ENCODE data around the gene IL23R. TPM values are rescaled to one million over a fixed set of nuclear protein-coding genes. Genes with fewer than 3 reads are reported as not detected.
A peak's percentile ranks its signal among the peaks of the same experiment; 100 is the strongest.
"Not testable (repeated sequence)": the region's sequence is repeated elsewhere in the genome, so short reads cannot be mapped to it uniquely, and the experiment has no call there.

IL23R gene
- polyA plus RNA-seq (ENCODE audit: insufficient read depth in 1 of 5, insufficient read length in 5 of 5, low replicate concordance in 1 of 5), result under 1 TPM in 4 of 5 donors, not detected in 1; 0.06 to 0.19 (median 0.08) TPM
- long read RNA-seq, donor 1, result 0 reads
- long read RNA-seq, donor 2, result 0 reads
- long read RNA-seq, donor 3, result 0 reads
- long read RNA-seq, donor 4, result 0 reads
- long read RNA-seq, donor 5, result 0 reads
- long read RNA-seq, donor 6, result 0 reads
- long read RNA-seq, donor 7, result 0 reads
- long read RNA-seq, donor 8, result 0 reads

GRCh38 chr1:67166196-67166595 is at the start of gene IL23R:
Gene IL23R, plus strand, starts transcription at chr1:67166454. Its CDS starts 1,667 bp downstream, at chr1:67168121.
- no peak for DNase-seq

DNA sequence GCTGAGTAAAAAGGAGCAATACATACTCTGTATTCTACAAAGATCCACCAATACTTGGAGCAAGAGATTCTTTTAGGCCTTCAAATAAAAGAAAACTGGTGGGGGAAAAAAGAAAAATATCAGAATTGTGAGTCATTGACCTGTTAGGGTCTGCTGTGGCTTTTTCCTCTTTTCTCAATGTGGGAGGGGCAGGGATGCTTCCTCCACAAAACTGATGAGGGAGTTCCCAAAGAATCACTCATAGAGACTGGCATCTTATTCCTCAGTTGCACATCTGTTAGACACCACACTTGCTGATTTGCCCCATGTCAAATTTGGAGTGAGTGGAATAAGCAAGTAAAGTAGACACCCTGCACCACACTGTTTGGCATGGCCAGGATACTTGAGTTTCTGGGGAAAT is 48.1 kb upstream of the IL23R start:
- no peak for DNase-seq

DNA sequence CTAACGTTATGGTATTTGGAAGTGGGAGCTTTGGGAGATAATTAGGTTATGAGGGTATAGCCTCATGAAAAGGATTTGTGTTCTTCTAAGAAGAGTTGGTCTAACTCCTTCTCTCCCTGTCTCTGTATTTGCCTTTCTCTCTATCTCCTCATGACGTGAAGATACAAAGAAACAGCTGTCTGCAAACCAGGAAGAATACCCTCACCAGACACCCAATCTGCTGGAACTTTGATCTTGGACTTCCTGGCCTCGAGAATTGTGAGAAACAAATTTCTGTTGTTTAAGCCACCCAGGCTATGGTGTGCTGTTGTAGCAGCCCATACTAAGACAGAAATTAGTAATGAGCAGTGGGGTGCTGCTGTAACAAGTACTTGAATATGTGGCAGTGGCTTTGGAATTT is 47.6 kb upstream of the IL23R start:
- DNase-seq, result peak in 1 of 2 donors; percentile 9

DNA sequence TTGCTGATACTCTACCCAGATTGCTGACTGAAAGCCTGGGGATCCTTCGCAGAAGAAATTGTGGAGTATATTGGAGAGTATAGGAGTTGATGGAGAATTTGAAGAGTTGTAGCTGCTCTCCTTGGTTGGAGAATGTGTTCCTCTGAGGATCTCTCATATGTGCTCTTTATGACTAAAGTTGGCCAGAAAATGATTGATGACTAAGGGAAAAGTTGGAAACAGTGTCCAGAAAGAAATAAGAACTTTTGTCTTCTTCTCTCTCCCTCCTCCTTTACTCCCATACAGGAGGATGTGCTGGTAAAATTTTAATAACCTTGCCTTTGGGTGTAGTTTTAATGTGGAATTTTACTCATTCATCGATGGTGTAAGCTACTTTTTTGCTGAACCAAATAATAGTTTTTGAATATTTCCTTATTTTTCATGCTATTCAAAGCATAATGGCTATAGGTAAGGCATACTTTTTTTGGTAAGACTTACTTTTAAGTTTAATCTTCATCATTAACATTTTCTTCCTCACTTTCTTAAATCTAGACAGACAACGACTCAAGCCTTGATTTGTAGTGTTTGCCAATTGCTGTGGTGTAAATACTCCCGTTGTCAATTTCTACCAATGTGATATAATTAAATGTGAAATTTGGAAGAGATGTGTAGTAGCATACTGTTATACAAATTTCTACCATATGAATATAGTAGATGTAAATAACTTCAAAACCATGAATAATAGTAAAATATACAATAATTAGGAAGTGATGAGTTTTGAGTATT is 45.2 kb upstream of the IL23R start:
- no peak for DNase-seq

GRCh38 chr1:67124455-67124854 is 41.8 kb upstream of the IL23R start:
- no peak for DNase-seq

GRCh38 chr1:67126111-67126746 is 40.0 kb upstream of the IL23R start:
- DNase-seq, result no peak

- DNase-seq, result no peak
These were observed 39.3 kb upstream of the IL23R start for GRCh38 chr1:67126974-67127373.

- no peak for DNase-seq
These were observed 35.6 kb upstream of the IL23R start for GRCh38 chr1:67130673-67131072.

GRCh38 chr1:67133177-67133576 is 33.1 kb upstream of the IL23R start:
- no peak for DNase-seq

DNA sequence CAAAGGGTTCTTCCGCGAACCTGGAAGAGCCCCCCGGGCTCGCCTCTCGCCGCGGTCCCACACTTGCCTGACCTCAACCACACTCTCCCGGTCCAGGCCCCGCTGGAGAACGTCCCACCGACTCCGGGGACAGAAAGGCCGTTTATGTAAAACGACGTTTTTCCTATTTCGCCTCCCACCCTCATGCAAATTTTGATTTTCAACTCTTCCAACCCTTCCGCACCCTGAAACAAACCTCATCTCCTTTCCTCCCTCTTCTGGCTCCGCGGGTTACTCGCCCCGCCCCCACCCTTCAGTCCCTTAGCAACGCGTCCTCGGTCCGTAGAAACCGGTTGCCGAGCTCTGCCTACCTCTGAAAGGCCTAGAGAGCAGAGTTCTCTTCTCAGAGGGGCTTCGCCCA is 31.6 kb upstream of the IL23R start, which contains the start of gene C1orf141:
Gene C1orf141 (minus strand): TSS at position 276 of the 400 bp plus-strand sequence. CDS start 7,730 bp downstream, outside the sequence.
- DNase-seq, result peak in 1 of 2 donors; percentile 45

DNA sequence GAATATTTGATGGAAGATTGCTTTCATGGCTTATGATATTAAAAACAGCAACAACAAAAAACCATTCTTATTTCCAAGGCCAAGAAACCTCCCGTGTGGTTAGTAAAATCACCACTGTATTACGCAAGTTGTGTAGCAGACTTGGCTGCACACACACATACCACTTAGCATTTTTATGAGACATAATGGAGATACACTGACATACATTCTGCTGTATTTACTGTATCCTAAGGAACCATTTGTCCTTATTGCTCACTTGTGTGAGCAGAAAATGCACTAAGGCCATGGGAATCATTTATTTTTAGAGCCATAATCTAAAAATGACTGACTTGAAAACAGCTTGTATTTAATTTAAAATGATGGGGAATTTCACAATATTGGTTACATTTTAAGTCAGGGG is 30.9 kb upstream of the IL23R start:
- DNase-seq, result peak; percentile 65 to 73

DNA sequence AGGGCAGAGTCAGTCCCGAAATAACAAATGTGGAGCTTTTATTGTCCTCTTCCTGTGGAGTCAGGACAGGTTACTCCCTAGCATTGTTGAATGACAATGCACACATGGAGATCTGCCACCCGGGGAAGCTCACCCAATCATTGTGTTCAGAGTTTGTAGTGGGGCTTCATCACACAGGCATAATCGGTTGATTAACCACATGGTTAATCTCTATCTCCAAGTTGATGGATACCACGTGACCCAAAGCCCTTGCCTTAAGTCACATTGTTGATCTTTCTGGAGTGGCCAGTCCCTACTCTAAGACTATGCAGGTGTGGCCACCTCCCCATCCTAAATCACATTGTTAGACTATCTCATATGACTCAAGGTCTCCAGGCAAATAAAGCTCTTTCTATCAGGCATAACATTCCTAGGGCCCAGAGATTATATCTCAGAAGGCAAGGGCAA is 28.9 kb upstream of the IL23R start:
- no peak for DNase-seq

DNA sequence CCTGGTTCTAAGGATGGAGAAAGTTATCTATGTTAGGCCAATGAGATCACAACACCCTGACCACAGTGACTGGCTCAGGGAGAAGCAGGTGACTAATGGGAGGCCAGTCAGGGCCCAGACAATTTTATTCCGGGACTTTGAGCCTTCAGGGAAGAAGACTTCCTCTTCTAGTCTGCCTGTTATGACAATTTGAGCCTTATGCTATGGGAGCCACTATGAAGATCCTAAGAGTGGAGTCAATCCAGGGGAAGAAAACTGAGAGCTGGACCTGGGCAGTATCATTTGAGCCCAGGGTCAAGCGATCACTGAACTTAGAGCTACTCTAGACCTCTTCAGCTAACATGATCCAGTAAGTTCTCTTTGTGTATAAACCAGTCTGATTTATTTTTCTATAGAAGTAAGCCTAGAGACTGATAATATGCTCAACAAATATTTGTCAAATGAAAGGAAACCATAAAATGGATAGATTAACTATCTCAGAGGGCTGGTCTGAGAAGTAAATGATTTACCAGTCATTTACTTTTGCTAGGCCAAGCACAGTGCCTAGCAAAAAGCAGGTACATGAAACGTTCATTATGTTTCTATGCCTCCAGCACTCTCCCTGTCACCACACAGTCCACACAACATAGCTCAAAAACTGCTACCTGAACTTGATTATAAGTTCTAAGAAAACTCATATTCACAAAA is 27.3 kb upstream of the IL23R start:
- DNase-seq, result no peak

GRCh38 chr1:67140460-67140859 is 25.8 kb upstream of the IL23R start:
- no peak for DNase-seq

DNA sequence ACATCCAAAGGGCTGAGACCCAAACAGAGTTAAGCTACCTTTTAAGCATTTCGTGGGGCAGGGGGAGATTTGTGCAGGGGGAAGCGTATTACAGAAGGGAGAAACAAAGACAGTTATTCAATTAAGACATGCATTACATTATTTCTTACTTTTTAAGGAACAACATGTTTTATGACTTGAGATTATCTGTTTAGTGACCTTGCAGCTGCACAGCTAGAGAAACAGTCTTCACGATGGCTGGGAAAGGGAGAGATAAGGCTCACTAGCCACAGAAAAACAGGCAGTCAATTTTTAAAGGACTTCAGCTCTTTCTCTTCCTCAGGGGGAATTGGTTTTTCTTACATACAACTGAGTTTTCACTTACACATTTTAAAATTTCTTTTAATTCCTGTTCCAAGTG is 24.4 kb upstream of the IL23R start:
- not testable (repeated sequence) for DNase-seq

DNA sequence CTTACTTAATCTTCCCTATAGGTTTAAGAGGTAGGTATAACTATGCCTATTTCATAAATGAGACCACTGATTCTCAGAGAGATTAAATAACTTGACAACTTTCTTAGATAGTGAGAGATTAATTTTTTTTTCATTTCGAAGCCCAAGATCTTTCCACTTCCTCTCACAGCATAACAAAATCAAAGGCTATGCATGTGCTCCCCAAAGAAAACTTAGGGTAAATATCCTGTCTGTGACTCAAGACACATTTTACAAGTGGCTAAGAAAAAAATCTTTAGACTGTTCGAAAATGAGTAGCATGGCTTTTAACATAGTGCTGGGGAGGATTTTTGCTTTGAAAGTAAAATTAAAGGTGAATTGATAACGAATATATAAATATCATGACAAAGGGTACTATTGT is 23.3 kb upstream of the IL23R start:
- no peak for DNase-seq

- DNase-seq, result no peak
These were observed 22.3 kb upstream of the IL23R start for GRCh38 chr1:67143966-67144365.

DNA sequence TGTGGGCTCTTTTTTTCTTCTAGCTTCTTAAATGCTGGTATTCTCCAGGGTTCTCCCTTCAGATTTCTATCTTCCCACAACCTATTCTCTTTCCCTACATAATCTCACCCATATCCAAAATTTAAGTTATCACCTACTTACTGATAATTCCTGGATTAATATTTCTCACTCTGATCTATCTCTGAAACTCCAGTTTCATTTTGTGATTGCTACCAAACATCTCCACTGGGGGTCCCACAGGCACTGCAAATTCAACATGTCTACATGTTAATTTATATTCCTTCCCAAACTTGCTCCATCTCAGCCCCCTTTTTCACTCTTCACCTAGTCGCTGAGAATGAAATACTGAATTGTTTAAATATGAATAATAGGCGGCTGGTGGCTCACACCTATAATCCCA is 21.6 kb upstream of the IL23R start:
- no peak for DNase-seq

DNA sequence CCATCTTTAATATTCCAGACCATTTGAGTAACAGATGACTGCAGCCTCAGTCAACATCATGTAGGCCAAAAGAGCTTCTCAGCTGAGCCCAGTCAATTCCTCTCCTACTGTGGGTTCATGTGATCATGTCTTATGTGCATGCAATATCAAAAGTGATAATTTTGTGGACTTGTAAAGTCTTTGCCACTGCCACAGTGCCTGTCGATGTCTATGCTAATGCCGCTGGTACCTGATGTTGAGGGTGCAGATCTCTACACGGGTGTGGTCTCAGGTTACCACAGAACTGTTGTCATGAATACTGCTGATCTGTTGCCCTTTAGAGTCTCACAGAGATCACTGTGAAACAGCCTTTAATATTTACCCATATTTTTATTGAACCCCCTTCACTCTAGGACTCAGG is 20.2 kb upstream of the IL23R start:
- DNase-seq, result no peak

GRCh38 chr1:67146539-67146938 is 19.7 kb upstream of the IL23R start:
- DNase-seq, result no peak

- DNase-seq, result not testable (repeated sequence)
These were observed 18.3 kb upstream of the IL23R start for GRCh38 chr1:67147973-67148372.

DNA sequence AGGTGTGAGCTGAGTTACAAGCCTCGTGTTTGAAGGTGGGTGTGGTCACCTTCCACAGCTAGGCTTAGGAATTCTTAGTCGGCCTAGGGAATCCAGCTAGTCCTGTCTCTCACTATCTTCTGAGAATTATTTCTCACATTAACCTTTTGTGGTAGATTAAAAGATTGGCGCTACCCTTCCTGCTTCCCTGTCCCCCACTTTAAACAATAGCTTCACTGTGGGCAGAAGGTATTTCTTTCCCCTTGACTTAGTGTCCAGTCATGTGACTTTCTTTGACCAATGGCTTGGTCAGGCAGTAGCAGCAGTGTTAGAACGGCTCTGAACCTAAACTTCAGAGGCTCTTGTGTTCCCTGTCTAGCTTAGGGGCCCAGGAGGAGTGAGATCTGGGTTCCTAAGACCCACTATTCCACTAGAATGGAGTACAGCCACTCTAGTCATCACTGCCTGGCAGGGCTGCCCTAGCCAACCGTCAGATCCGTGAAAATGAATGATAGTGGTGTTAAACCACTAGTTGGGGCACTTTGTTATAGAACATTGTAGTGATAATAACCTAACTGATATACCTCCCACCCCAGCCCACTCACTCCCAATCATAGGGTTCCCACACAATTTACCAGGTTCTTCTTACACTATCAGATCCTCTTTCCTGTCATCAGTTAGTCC is 17.6 kb upstream of the IL23R start:
- no peak for DNase-seq

All from right lung (tissue), 10 donors.